HK-2 (cell line): ENCODE results near the gene AKAP6.

ENCODE experiments used
- DNase-seq: peaks from one replicate; pipeline ENCODE4 v3.0.0-alpha.2; 2018; ENCODE audit not compliant: unreplicated experiment

The AKAP6 gene

GRCh38 chr14:32329146-32329545 lies at the start of gene AKAP6:
Gene AKAP6 (plus strand): TSS chr14:32329298. CDS start chr14:32433494, 104,196 bp downstream.
- DNase-seq: no peak

GRCh38 chr14:32286602-32287001 lies 42.5 kb upstream of the AKAP6 start:
- DNase-seq: no peak

GRCh38 chr14:32296366-32296765 lies 32.7 kb upstream of the AKAP6 start:
- no peak for DNase-seq

GRCh38 chr14:32298346-32298745 lies 30.8 kb upstream of the AKAP6 start:
- no peak for DNase-seq

GRCh38 chr14:32300136-32300535 lies 29.0 kb upstream of the AKAP6 start:
- no peak for DNase-seq

- DNase-seq: no peak
Measured at GRCh38 chr14:32303865-32304264, 25.2 kb upstream of the AKAP6 start.

GRCh38 chr14:32304296-32304695 lies 24.8 kb upstream of the AKAP6 start:
- DNase-seq: no peak

GRCh38 chr14:32306549-32306948 lies 22.5 kb upstream of the AKAP6 start:
- no peak for DNase-seq

GRCh38 chr14:32307881-32308582 lies 21.1 kb upstream of the AKAP6 start:
- DNase-seq: no peak

GRCh38 chr14:32310876-32311275 lies 18.2 kb upstream of the AKAP6 start:
- no peak for DNase-seq

GRCh38 chr14:32311294-32312009 lies 17.6 kb upstream of the AKAP6 start:
- DNase-seq: no peak

- no peak for DNase-seq
Measured at GRCh38 chr14:32312010-32312331, 17.1 kb upstream of the AKAP6 start.

- DNase-seq: no peak
Measured at GRCh38 chr14:32313844-32314376, 15.2 kb upstream of the AKAP6 start.

GRCh38 chr14:32318087-32318795 lies 10.9 kb upstream of the AKAP6 start:
- no peak for DNase-seq

- DNase-seq: no peak
Measured at GRCh38 chr14:32319368-32320049, 9.6 kb upstream of the AKAP6 start.

GRCh38 chr14:32324601-32325000 lies 4.5 kb upstream of the AKAP6 start:
- no peak for DNase-seq

GRCh38 chr14:32327255-32327961 lies 1.7 kb upstream of the AKAP6 start:
- no peak for DNase-seq

GRCh38 chr14:32329690-32330285 lies 690 bp downstream of the AKAP6 start:
- DNase-seq: no peak

- no peak for DNase-seq
Measured at GRCh38 chr14:32330351-32331111, 1.4 kb downstream of the AKAP6 start.

- no peak for DNase-seq
Measured at GRCh38 chr14:32331206-32331605, 2.1 kb downstream of the AKAP6 start.
